Measurements from ENCODE around the gene FNDC3A. TPM values are rescaled to one million over a fixed set of nuclear protein-coding genes. Genes with fewer than 3 reads are reported as not detected.
A peak's percentile ranks its signal among the peaks of the same experiment; 100 is the strongest.

The FNDC3A gene
- total RNA-seq, 4 donors from 2014 or later, result 21.9 to 59.7 (median 40.1) TPM

- in situ Hi-C loops (cut with MboI; ENCODE audit: low pct_ligation_motif_present in 1 of 4, low pct_unique_long_range_greater_than_20kb in 1 of 4, low sequenced_read_pairs in 3 of 4), result no loop called here
- Histone ChIP-seq H3K27me3 (no peaks in the 10 kb centered on the region), H3K27ac (peak overlapping the region; percentile 98 to 100 (median 98)), H3K4me1 (peaks cover 6 to 64% (median 34%) of the 10 kb centered on the region in 4 donors), H3K4me3 (peak overlapping the region in 3 of 4 donors; percentile 58 to 100 (median 88)), H3K9me3 (peaks cover 7 to 9% of the 10 kb centered on the region in 2 donors), H3K36me3 (no peaks in the 10 kb centered on the region)
- 53 to 58% methylated on average over 3 of the region's 3 CpGs for WGBS, 2 donors (ENCODE audit: low coverage in 1 of 2)
- TF ChIP-seq, protein P1, sequence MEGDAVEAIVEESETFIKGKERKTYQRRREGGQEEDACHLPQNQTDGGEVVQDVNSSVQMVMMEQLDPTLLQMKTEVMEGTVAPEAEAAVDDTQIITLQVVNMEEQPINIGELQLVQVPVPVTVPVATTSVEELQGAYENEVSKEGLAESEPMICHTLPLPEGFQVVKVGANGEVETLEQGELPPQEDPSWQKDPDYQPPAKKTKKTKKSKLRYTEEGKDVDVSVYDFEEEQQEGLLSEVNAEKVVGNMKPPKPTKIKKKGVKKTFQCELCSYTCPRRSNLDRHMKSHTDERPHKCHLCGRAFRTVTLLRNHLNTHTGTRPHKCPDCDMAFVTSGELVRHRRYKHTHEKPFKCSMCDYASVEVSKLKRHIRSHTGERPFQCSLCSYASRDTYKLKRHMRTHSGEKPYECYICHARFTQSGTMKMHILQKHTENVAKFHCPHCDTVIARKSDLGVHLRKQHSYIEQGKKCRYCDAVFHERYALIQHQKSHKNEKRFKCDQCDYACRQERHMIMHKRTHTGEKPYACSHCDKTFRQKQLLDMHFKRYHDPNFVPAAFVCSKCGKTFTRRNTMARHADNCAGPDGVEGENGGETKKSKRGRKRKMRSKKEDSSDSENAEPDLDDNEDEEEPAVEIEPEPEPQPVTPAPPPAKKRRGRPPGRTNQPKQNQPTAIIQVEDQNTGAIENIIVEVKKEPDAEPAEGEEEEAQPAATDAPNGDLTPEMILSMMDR (IDR thresholded peaks at IDR 0.05), result no peak
- TF ChIP-seq EP300 (IDR thresholded peaks at IDR 0.05; ENCODE audit: low read depth), result no peak
- no peak for TF ChIP-seq POLR2A (IDR thresholded peaks at IDR 0.05)
- TF ChIP-seq POLR2AphosphoS5 (IDR thresholded peaks at IDR 0.05), result no peak
- intact Hi-C loops (cut with DNase I; ENCODE audit: low total_unique reads), result no loop called here
- no peak for DNase-seq
Measured at GRCh38 chr13:48977973-48978372, 2.3 kb downstream of the FNDC3A start.

DNA sequence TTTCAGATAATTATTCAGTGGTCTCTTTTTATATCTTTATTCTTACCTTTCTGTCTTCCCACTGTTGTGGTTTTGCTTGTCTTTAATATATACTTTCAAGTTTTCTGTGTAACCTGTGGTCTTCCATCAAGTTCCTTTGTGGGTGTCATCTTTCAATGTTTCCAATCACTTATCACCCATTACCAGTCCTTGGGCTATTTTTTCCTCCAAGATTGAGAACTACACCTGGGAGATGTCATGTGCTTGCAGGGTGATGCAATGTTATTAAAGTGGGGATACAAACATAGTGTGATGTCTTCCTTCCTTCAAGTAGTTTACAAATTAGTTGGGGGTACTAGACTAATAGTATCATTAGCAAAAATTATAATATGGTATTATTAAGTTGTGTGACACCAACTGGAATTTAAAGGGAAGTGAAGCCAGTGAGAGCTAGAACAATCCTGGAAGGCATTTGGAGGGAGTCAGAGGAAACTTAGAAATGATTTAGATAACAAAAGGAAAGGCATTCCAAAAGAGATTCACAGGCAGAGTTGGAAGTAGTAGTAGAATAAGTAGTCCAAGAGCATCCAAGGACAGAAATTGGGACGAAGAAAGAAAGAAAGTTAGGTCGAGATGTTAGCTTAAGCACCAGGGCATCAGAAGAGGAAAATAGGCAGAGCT lies 3.4 kb downstream of the FNDC3A start:
- H3K27me3 ChIP-seq, result no peaks in the 10 kb centered on the region
- WGBS, 2 donors (ENCODE audit: low coverage in 1 of 2), result 65 to 74% methylated on average over 2 of the region's 2 CpGs
- H3K9me3 ChIP-seq, result peaks cover 0 to under 1% of the 10 kb centered on the region in 2 donors
- peaks cover 6 to 64% (median 34%) of the 10 kb centered on the region in 4 donors for H3K4me1 ChIP-seq
- H3K4me3 ChIP-seq, result no peak overlapping the region
- in situ Hi-C loops (cut with MboI; ENCODE audit: low pct_ligation_motif_present in 1 of 4, low pct_unique_long_range_greater_than_20kb in 1 of 4, low sequenced_read_pairs in 3 of 4), result no loop called here
- TF ChIP-seq POLR2A (IDR thresholded peaks at IDR 0.05) (no peak), EP300 (IDR thresholded peaks at IDR 0.05; ENCODE audit: low read depth) (no peak), POLR2AphosphoS5 (IDR thresholded peaks at IDR 0.05) (no peak)
- TF ChIP-seq, protein P1 (IDR thresholded peaks at IDR 0.05), result no peak
- H3K27ac ChIP-seq, result peak overlapping the region in 3 of 4 donors; percentile 2 to 27 (median 12)
- intact Hi-C loops (cut with DNase I; ENCODE audit: low total_unique reads), result no loop called here
- no peaks in the 10 kb centered on the region for H3K36me3 ChIP-seq
- no peak for DNase-seq

DNA sequence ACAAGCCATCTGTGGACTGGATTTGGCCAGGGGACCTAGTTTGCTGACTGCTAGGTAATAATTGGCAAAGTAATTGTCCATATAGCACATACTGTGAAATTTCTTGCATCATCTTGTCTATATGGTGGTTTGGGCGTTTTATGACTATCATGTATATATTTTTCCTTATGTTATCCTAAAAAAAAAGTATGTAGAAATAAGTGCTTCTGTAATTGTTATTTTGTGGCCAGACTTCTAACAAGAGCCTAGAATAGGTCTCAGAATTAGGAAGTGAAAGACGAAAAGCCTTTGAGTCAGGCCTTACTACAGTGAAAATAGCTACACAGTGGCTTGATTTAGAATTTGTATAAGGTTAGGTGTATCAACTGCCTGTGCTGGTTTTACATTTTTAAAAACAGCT lies 4.2 kb downstream of the FNDC3A start:
- peaks cover 3 to 58% (median 31%) of the 10 kb centered on the region in 4 donors for H3K4me1 ChIP-seq
- intact Hi-C loops (cut with DNase I; ENCODE audit: low total_unique reads), result no loop called here
- no peaks in the 10 kb centered on the region for H3K36me3 ChIP-seq
- DNase-seq, result no peak
- H3K4me3 ChIP-seq, result no peak overlapping the region
- H3K9me3 ChIP-seq, result no peaks in the 10 kb centered on the region
- TF ChIP-seq EP300 (IDR thresholded peaks at IDR 0.05; ENCODE audit: low read depth), result no peak
- WGBS, 2 donors (ENCODE audit: low coverage in 1 of 2), result 54 to 66% methylated on average over 2 of the region's 2 CpGs
- H3K27ac ChIP-seq, result peak overlapping the region in 3 of 4 donors; percentile 2 to 27 (median 12)
- in situ Hi-C loops (cut with MboI; ENCODE audit: low pct_ligation_motif_present in 1 of 4, low pct_unique_long_range_greater_than_20kb in 1 of 4, low sequenced_read_pairs in 3 of 4), result no loop called here
- no peaks in the 10 kb centered on the region for H3K27me3 ChIP-seq

DNA sequence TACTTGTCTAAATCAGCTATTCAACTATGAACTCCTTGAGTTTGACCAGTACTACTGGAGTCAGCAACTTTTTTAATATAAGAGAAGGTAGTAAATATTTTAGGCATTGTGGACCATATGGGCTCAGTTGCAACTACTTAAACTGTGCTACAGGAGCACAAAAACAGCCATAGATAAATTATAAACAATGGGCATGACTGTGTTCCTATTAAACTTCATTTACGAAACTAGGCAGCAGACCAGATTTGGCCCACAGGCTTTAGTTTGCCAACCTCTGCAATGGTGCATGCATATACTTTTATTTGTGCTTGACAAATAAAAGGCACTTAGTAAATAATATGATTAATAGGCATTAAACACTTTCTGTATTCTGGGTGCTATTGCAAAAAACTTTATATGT lies 7.6 kb downstream of the FNDC3A start:
- Histone ChIP-seq H3K36me3 (no peaks in the 10 kb centered on the region), H3K27ac (no peak overlapping the region), H3K27me3 (no peaks in the 10 kb centered on the region), H3K9me3 (no peaks in the 10 kb centered on the region), H3K4me3 (no peak overlapping the region), H3K4me1 (peaks cover 2 to 46% (median 19%) of the 10 kb centered on the region in 4 donors)
- TF ChIP-seq EP300 (IDR thresholded peaks at IDR 0.05; ENCODE audit: low read depth), result no peak
- TF ChIP-seq POLR2A (IDR thresholded peaks at IDR 0.05), result no peak
- TF ChIP-seq, protein P1 (IDR thresholded peaks at IDR 0.05), result no peak
- TF ChIP-seq POLR2AphosphoS5 (IDR thresholded peaks at IDR 0.05), result no peak
- intact Hi-C loops (cut with DNase I; ENCODE audit: low total_unique reads), result no loop called here
- in situ Hi-C loops (cut with MboI; ENCODE audit: low pct_ligation_motif_present in 1 of 4, low pct_unique_long_range_greater_than_20kb in 1 of 4, low sequenced_read_pairs in 3 of 4), result no loop called here
- no peak for DNase-seq
- 71% methylated on average over 1 of the region's 1 CpG; no CpG with 5 or more reads in 1 of the 2 donors for WGBS, 2 donors (ENCODE audit: low coverage in 1 of 2)

All from transverse colon (tissue), 4 donors.